ENCODE measurements around the gene VPS16. TPM values are rescaled to one million over a fixed set of nuclear protein-coding genes. Genes with fewer than 3 reads are reported as not detected.

The VPS16 gene
- total and polyA plus RNA-seq, 2 of the 8 experiments (the other 6 are each of a cell fraction or from before 2014, with no cell fraction given): 23.8 to 25.9 TPM

DNA sequence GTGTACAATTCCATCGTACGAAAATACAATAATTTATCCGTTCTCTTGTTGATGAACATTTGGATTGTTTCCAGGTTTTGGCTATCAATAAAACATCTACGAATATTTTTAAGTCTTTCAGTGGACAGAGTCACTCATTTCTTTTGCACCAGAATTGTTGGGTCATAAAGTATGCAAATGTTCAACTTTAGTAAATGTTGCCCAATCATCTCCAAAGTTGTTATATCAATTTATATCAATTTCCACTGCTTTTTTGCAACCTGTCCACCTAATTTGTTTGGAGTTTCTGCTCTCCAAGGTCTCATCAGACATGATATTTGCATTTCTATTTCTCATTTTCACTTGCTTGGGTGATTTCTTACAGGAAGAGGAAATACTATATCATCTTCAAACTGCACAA is 13.9 kb upstream of the VPS16 start:
- Histone ChIP-seq H3K4me1 (replicated peaks in 1 of 4; ENCODE audit: control insufficient read depth in 3 of 4, insufficient read depth in 4 of 4, low read length in 3 of 4) (no peaks in the 10 kb centered on the region; a peak in 1 of 7 replicates), H3K18ac (ENCODE audit: extremely low read depth, low read length) (no peak overlapping the region), H3K79me2 (ENCODE audit: control insufficient read depth in 1 of 2, insufficient read depth in 2 of 2, low read length in 2 of 2) (no peaks in the 10 kb centered on the region), H3K9ac (replicated peaks in 1 of 4; ENCODE audit: extremely low read depth in 1 of 4, low read depth in 3 of 4, low read length in 3 of 4) (no peak overlapping the region), H3K14ac (ENCODE audit: insufficient read length) (no peak overlapping the region), H3K79me1 (ENCODE audit: low read depth, low read length) (no peaks in the 10 kb centered on the region), H4K91ac (replicated peaks; ENCODE audit: insufficient read length, low read length) (no peak overlapping the region), H3K27ac (ENCODE audit: low read depth, low read length) (no peak overlapping the region), H3K23me2 (ENCODE audit: low read depth, low read length) (no peaks in the 10 kb centered on the region), H2BK5ac (ENCODE audit: low read depth, low read length) (no peak overlapping the region), H3K4me2 (ENCODE audit: insufficient read depth in 1 of 2, low read depth in 2 of 2, low read length in 2 of 2) (no peak overlapping the region), H2BK120ac (replicated peaks; ENCODE audit: low read depth, low read length) (no peak overlapping the region), H2BK20ac (ENCODE audit: low read length) (no peak overlapping the region), H3K56ac (replicated peaks; ENCODE audit: insufficient read length, low read depth, low read length) (no peak overlapping the region), H4K5ac (ENCODE audit: insufficient read length, low read depth, low read length) (no peak overlapping the region), H3K9me3 (ENCODE audit: insufficient read depth in 2 of 2, low read depth in 1 of 2, low read length in 1 of 2) (no peaks in the 10 kb centered on the region; a peak in 1 of 4 replicates), H2AK5ac (ENCODE audit: low read depth, low read length) (no peak overlapping the region), H3K27me3 (replicated peaks in 1 of 4; ENCODE audit: control insufficient read depth in 3 of 4, extremely low read depth in 1 of 4, insufficient read depth in 3 of 4, low read length in 3 of 4) (peaks cover 5 to 7% (median 6%) of the 10 kb centered on the region in 4 experiments), H2AFZ (ENCODE audit: low read length) (no peak overlapping the region), H3K23ac (ENCODE audit: insufficient read length) (no peak overlapping the region), H4K20me1 (replicated peaks in 1 of 2; ENCODE audit: control insufficient read depth in 1 of 2, insufficient read depth in 2 of 2, low read length in 2 of 2) (no peaks in the 10 kb centered on the region), H3K36me3 (ENCODE audit: control insufficient read depth in 2 of 4, insufficient read depth in 4 of 4, low read length in 3 of 4) (no peaks in the 10 kb centered on the region), H2BK12ac (ENCODE audit: low read depth, low read length) (no peak overlapping the region), H4K8ac (ENCODE audit: extremely low read depth, insufficient read depth, low read length) (no peak overlapping the region), H2BK15ac (ENCODE audit: low read length) (no peak overlapping the region), H3K4ac (replicated peaks; ENCODE audit: insufficient read length, low read depth, low read length) (no peak overlapping the region), H3K4me3 (ENCODE audit: extremely low read depth in 1 of 4, insufficient read depth in 2 of 4, low read depth in 3 of 4, low read length in 4 of 4) (no peak overlapping the region)
- POLR2A ChIA-PET (ENCODE audit: partially characterized antibody): no interaction called here
- WGBS, 2 experiments (ENCODE audit: extremely low coverage in 1 of 2, insufficient coverage in 1 of 2, insufficient read length in 1 of 2, insufficient replicate concordance in 2 of 2, low coverage in 1 of 2, low lambda C conversion rate in 2 of 2, missing lambda C conversion rate in 1 of 2): 77% methylated on average over 4 of the region's 4 CpGs; no CpG with 5 or more reads in 1 of the 2 experiments
- CTCF ChIA-PET (ENCODE audit: partially characterized antibody): interaction anchor here (0.7 kb wide), 1 partner anchor 22 kb away, joined by 3 read pairs; no protein-coding TSS in a partner anchor
- no peak for DNase-seq (ENCODE audit: low read depth in 1 of 2, low spot score in 2 of 2)
- FAIRE-seq: no peak
- TF ChIP-seq PHF8 (conservative IDR thresholded peaks at IDR 0.05; ENCODE audit: low read depth, low read length) (no peak), EGR1 (IDR thresholded peaks at IDR 0.05; ENCODE audit: borderline replicate concordance, low read depth, low read length) (no peak), TAF1 (IDR thresholded peaks at IDR 0.05; ENCODE audit: low read depth, low read length) (no peak), YY1 (IDR thresholded peaks at IDR 0.05; ENCODE audit: low read depth, low read length) (no peak), BCL11A (IDR thresholded peaks at IDR 0.05; ENCODE audit: low read depth in 2 of 2, low read length in 2 of 2) (no peak), TBP (IDR thresholded peaks at IDR 0.05; ENCODE audit: low read depth, low read length) (no peak), SP2 (IDR thresholded peaks at IDR 0.05; ENCODE audit: low read length) (no peak), ASH2L (IDR thresholded peaks at IDR 0.05; ENCODE audit: low read length) (no peak)
